Measurements from ENCODE around the gene CRTC1. TPM values are rescaled to one million over a fixed set of nuclear protein-coding genes. Genes with fewer than 3 reads are reported as not detected.
"Not testable (repeated sequence)": the region's sequence is repeated elsewhere in the genome, so short reads cannot be mapped to it uniquely, and the experiment has no call there.

CRTC1 gene
- total RNA-seq, 2 experiments from 2014 or later, result 5.9 to 6.4 TPM

- no peak overlapping the region for H3K27ac Mint-ChIP-seq
- H3K36me3 Mint-ChIP-seq, result no peaks in the 10 kb centered on the region
- CTCF ChIA-PET, result no interaction called here
- DNase-seq (no peak), ATAC-seq (no peak)
- H3K27me3 Mint-ChIP-seq, result peaks cover 7% of the 10 kb centered on the region
- H3K4me3 Mint-ChIP-seq, result no peak overlapping the region
- no peaks in the 10 kb centered on the region for H3K9me3 Mint-ChIP-seq (ENCODE audit: low read depth)
- H3K4me1 Mint-ChIP-seq, result no peaks in the 10 kb centered on the region
These were observed 132.2 kb downstream of the CRTC1 start for GRCh38 chr19:18815673-18816072.

GRCh38 chr19:18816645-18817044 lies 133.2 kb downstream of the CRTC1 start:
- not testable (repeated sequence) for H3K27me3 Mint-ChIP-seq; H3K27ac Mint-ChIP-seq; H3K4me1 Mint-ChIP-seq; ATAC-seq; H3K9me3 Mint-ChIP-seq (ENCODE audit: low read depth); H3K4me3 Mint-ChIP-seq; DNase-seq; H3K36me3 Mint-ChIP-seq
- CTCF ChIA-PET, result interaction anchor here (0.8 kb wide), 1 partner anchor 14 kb away, joined by 4 read pairs; no protein-coding TSS in a partner anchor

GRCh38 chr19:18817574-18817973 lies 134.1 kb downstream of the CRTC1 start:
- no peaks in the 10 kb centered on the region for H3K9me3 Mint-ChIP-seq (ENCODE audit: low read depth)
- no peaks in the 10 kb centered on the region for H3K4me1 Mint-ChIP-seq
- CTCF ChIA-PET, result no interaction called here
- no peaks in the 10 kb centered on the region for H3K36me3 Mint-ChIP-seq
- DNase-seq, result no peak
- H3K27ac Mint-ChIP-seq, result no peak overlapping the region
- no peaks in the 10 kb centered on the region for H3K27me3 Mint-ChIP-seq
- no peak overlapping the region for H3K4me3 Mint-ChIP-seq
- no peak for ATAC-seq

- H3K27ac Mint-ChIP-seq, result no peak overlapping the region
- H3K4me3 Mint-ChIP-seq, result no peak overlapping the region
- CTCF ChIA-PET, result interaction anchor here (1.3 kb wide), 1 partner anchor 19 kb away, joined by 7 read pairs; no protein-coding TSS in a partner anchor
- no peaks in the 10 kb centered on the region for H3K9me3 Mint-ChIP-seq (ENCODE audit: low read depth)
- H3K27me3 Mint-ChIP-seq, result peaks cover 18% of the 10 kb centered on the region
- H3K4me1 Mint-ChIP-seq, result peaks cover 11% of the 10 kb centered on the region
- DNase-seq (no peak), ATAC-seq (no peak)
- peaks cover 8% of the 10 kb centered on the region for H3K36me3 Mint-ChIP-seq
These were observed 145.3 kb downstream of the CRTC1 start for GRCh38 chr19:18828786-18829185.

- H3K9me3 Mint-ChIP-seq (ENCODE audit: low read depth), result no peaks in the 10 kb centered on the region
- no peak for ATAC-seq
- H3K36me3 Mint-ChIP-seq, result peaks cover 23% of the 10 kb centered on the region
- H3K27ac Mint-ChIP-seq, result no peak overlapping the region
- peaks cover 14% of the 10 kb centered on the region for H3K27me3 Mint-ChIP-seq
- no peak for DNase-seq
- CTCF ChIA-PET, result interaction anchor here (1.1 to 7.3 kb wide), 3 partner anchors 17 to 383 kb away, joined by 3 to 58 read pairs (median 6); no protein-coding TSS in a partner anchor
- H3K4me1 Mint-ChIP-seq, result peaks cover 27% of the 10 kb centered on the region
- no peak overlapping the region for H3K4me3 Mint-ChIP-seq
These were observed 147.0 kb downstream of the CRTC1 start for GRCh38 chr19:18830488-18830887.

- peak within 1 kb of the TSS; percentile 86 for H3K27ac Mint-ChIP-seq
- peaks cover 33% of the 10 kb centered on the region for H3K36me3 Mint-ChIP-seq
- H3K4me3 Mint-ChIP-seq, result peak within 1 kb of the TSS; percentile 95
- peaks cover 38% of the 10 kb centered on the region for H3K4me1 Mint-ChIP-seq
- CTCF ChIA-PET, result interaction anchor here (0.6 to 7.3 kb wide), 16 partner anchors 9 to 381 kb away, joined by 3 to 58 read pairs (median 4); partner anchors contain the start of genes COMP, COPE, DDX49 and FKBP8
- H3K9me3 Mint-ChIP-seq (ENCODE audit: low read depth), result no peaks in the 10 kb centered on the region
- peak; percentile 97 for DNase-seq
- peak; percentile 88 for ATAC-seq
- peaks cover 13% of the 10 kb centered on the region for H3K27me3 Mint-ChIP-seq
These were observed 148.2 kb downstream of the CRTC1 start, which contains the start of gene UPF1 for GRCh38 chr19:18831524-18832305. Gene UPF1 (plus strand): TSS chr19:18831959. CDS start chr19:18832210, 251 bp downstream.

Other genes with a start within 250 kb of the CRTC1 start
- gene ISYNA1, start 245.5 kb upstream of the CRTC1 start, total RNA-seq, result 10 to 100 TPM; 29.6 to 30.0 TPM
- gene ELL, start 161.6 kb upstream of the CRTC1 start, total RNA-seq, result 10 to 100 TPM; 22.9 to 33.7 TPM
- gene FKBP8, start 140.1 kb upstream of the CRTC1 start, total RNA-seq, result 100 to 1,000 TPM; 220 to 286 TPM
- gene KXD1, start 125.8 kb upstream of the CRTC1 start, total RNA-seq, result 100 to 1,000 TPM; 106 to 113 TPM
- gene UBA52, start 111.8 kb upstream of the CRTC1 start, total RNA-seq, result 1,000 to 10,000 TPM; 1,256 to 1,325 TPM
- 100 to 1,000 TPM in 1 of 2 experiments, 10 to 100 TPM in 1; 88.9 to 102 TPM for gene REX1BD, start 94.9 kb upstream of the CRTC1 start, total RNA-seq
- not detected for gene CRLF1, start 76.9 kb upstream of the CRTC1 start, total RNA-seq
- gene TMEM59L, start 70.8 kb upstream of the CRTC1 start, total RNA-seq, result not detected
- gene KLHL26, start 46.7 kb upstream of the CRTC1 start, total RNA-seq, result 10 to 100 TPM; 12.8 to 15.8 TPM
- gene COMP, start 107.6 kb downstream of the CRTC1 start, total RNA-seq, result not detected
- gene UPF1, start 148.3 kb downstream of the CRTC1 start, total RNA-seq, result 10 to 100 TPM; 98.4 to 98.7 TPM
- not detected for gene CERS1, start 212.5 kb downstream of the CRTC1 start, total RNA-seq
- gene COPE, start 235.7 kb downstream of the CRTC1 start, total RNA-seq, result 100 to 1,000 TPM; 251 to 264 TPM
- gene DDX49, start 236.0 kb downstream of the CRTC1 start, total RNA-seq, result 10 to 100 TPM; 48.2 to 56.4 TPM